Endothelial cell (in vitro differentiated cells): ENCODE data around the gene AMDHD2. TPM values are rescaled to one million over a fixed set of nuclear protein-coding genes. Genes with fewer than 3 reads are reported as not detected.
A peak's percentile ranks its signal among the peaks of the same experiment; 100 is the strongest.

Source experiments
- DNase-seq: peaks from one replicate; pipeline ENCODE4 v3.0.0; 2021; ENCODE audit warnings: low spot score
- H3K27ac Mint-ChIP-seq: one replicate; pipeline ENCODE4 v1.8.0; 2021; ENCODE audit warnings: mixed read lengths, inconsistent platforms; ENCODE audit not compliant: unreplicated experiment
- H3K27me3 Mint-ChIP-seq: one replicate; pipeline ENCODE4 v1.8.0; 2021; ENCODE audit warnings: mild to moderate bottlenecking, moderate library complexity, mixed read lengths, inconsistent platforms; ENCODE audit not compliant: unreplicated experiment
- H3K36me3 Mint-ChIP-seq: one replicate; pipeline ENCODE4 v1.8.0; 2021; ENCODE audit warnings: mild to moderate bottlenecking, low read depth, mixed read lengths, inconsistent platforms; ENCODE audit not compliant: unreplicated experiment
- H3K4me1 Mint-ChIP-seq: one replicate; pipeline ENCODE4 v1.8.0; 2021; ENCODE audit warnings: mild to moderate bottlenecking, mixed read lengths, inconsistent platforms; ENCODE audit not compliant: unreplicated experiment
- H3K4me3 Mint-ChIP-seq: one replicate; pipeline ENCODE4 v1.8.0; 2021; ENCODE audit warnings: mild to moderate bottlenecking, mixed read lengths, inconsistent platforms; ENCODE audit not compliant: unreplicated experiment
- H3K9me3 Mint-ChIP-seq: one replicate; pipeline ENCODE4 v1.8.0; 2021; ENCODE audit warnings: mixed read lengths, inconsistent platforms; ENCODE audit not compliant: unreplicated experiment
- total RNA-seq: library from RNA; stranded (reverse); fragmentation: NEBNext Ultra II Directional; extraction: Animal tissue kit (Norgen Biotek cat#: 25700); gene quantifications from one replicate; pipeline ENCODE4 v1.2.1, GENCODE V29; 2021; ENCODE audit not compliant: unreplicated experiment
- TF ChIP-seq, protein P1 (sequence below): fragments of 200-600 bp; sonication (generic); IDR thresholded peaks from one replicate; pipeline ENCODE4 v1.5.0; 2021; ENCODE audit warnings: antibody characterized with exemption; ENCODE audit not compliant: unreplicated experiment

The AMDHD2 gene
- total RNA-seq, 1 donor from 2014 or later, result 53.3 TPM

DNA sequence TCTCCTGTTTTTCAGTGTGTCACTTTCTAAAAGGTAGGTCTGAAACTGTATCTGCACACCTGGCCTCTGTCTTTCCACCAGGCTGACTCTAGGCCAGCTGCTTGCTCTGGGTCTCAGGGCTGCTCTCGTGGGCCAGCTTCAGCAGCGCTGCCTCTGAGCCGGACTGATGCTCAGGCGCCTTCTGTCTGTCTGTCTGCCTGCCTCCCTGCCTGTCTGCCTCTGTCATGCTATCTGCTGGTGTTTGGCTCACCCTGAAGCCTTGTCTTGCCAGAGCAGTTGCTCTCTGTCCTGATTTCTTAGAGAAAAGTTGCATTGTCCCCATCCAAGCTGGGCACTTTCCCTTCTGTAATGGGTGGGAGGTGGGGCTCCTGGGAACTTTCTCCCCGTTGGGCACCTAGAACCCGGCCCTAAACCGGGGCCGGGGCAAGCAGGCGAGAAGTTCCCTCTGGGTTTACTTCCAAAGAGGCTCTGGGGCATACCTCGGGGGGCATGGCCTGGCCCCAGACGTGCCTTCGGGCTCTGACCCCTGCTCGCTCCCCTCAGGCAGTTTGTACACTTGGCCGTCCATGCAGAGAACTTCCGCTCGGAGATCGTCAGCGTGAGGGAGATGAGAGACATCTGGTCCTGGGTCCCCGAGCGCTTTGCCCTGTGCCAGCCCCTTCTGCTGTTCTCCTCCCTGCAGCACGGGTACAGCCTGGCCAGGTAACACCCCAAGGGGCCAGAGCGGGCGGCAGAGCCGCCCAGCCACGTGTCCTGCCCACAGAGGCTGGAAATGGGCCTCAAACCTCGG lies 22.3 kb upstream of the AMDHD2 start:
- DNase-seq, result no peak
- Mint-ChIP-seq H3K27ac (no peak overlapping the region), H3K4me3 (peak overlapping the region; percentile 1), H3K4me1 (no peaks in the 10 kb centered on the region), H3K36me3 (peaks cover 7% of the 10 kb centered on the region), H3K27me3 (peaks cover 7% of the 10 kb centered on the region), H3K9me3 (no peaks in the 10 kb centered on the region)
- TF ChIP-seq, protein P1, sequence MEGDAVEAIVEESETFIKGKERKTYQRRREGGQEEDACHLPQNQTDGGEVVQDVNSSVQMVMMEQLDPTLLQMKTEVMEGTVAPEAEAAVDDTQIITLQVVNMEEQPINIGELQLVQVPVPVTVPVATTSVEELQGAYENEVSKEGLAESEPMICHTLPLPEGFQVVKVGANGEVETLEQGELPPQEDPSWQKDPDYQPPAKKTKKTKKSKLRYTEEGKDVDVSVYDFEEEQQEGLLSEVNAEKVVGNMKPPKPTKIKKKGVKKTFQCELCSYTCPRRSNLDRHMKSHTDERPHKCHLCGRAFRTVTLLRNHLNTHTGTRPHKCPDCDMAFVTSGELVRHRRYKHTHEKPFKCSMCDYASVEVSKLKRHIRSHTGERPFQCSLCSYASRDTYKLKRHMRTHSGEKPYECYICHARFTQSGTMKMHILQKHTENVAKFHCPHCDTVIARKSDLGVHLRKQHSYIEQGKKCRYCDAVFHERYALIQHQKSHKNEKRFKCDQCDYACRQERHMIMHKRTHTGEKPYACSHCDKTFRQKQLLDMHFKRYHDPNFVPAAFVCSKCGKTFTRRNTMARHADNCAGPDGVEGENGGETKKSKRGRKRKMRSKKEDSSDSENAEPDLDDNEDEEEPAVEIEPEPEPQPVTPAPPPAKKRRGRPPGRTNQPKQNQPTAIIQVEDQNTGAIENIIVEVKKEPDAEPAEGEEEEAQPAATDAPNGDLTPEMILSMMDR, result no peak

DNA sequence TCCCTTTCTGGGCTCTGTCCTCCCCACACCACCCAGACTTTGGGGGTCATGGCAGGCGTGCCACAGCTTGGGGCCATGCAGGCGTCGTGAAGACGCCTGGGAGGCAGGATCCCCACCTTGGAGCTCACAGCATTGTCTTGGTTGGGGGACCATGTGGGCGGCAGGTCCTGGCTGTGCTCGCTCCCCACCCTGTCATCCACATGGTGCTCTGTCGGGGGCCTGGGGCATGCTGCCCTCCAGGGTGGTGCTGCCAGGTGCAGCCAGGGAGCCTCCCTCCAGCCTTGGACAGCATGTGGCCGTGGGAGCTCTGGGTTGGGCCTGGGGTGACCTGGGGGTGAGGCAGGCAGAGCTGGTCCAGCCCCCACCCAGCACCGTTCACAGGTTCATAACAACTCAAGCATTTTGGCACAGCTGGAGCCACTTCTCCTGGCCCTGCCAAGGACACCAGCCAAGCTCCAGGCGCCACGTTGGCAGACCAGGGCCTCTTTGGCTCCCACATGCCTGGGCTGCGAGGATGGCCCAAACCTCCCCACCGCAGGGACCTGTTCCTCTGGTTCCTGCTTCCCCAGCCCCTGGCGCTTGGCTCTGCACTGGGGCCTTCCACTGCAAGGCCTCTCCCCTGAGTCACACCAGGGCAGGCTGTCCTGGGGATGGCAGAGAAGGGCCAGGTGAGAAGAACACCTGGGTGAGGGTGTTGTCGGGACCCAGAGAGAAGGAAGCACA lies 21.5 kb upstream of the AMDHD2 start:
- no peak overlapping the region for H3K27ac Mint-ChIP-seq
- peaks cover 7% of the 10 kb centered on the region for H3K27me3 Mint-ChIP-seq
- no peak for DNase-seq
- H3K36me3 Mint-ChIP-seq, result peaks cover 7% of the 10 kb centered on the region
- TF ChIP-seq, protein P1, result no peak
- H3K4me3 Mint-ChIP-seq, result no peak overlapping the region
- H3K4me1 Mint-ChIP-seq, result no peaks in the 10 kb centered on the region
- no peaks in the 10 kb centered on the region for H3K9me3 Mint-ChIP-seq

DNA sequence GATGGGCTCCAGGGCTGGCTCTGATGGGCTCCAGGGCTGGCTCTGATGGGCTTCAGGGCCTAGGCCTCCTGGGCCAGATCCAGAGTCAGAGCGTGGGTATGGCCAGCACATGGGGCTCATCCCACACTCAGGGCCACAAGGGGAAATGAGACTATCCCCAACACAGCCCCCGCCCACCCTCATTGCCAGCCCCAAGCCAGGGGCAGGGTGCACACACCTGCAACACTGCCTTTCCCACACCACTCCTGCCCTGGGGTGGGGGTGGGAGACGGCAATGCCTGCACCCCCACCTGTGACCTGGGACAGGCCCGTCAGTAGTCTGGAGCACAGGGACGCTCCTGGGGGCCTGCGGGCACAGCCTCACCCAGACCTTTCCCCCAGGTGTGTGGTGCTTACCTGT lies 20.7 kb upstream of the AMDHD2 start:
- TF ChIP-seq, protein P1, result no peak
- Mint-ChIP-seq H3K4me1 (no peaks in the 10 kb centered on the region), H3K27ac (no peak overlapping the region), H3K27me3 (peaks cover 7% of the 10 kb centered on the region), H3K4me3 (no peak overlapping the region), H3K36me3 (peaks cover 7% of the 10 kb centered on the region), H3K9me3 (no peaks in the 10 kb centered on the region)
- no peak for DNase-seq

DNA sequence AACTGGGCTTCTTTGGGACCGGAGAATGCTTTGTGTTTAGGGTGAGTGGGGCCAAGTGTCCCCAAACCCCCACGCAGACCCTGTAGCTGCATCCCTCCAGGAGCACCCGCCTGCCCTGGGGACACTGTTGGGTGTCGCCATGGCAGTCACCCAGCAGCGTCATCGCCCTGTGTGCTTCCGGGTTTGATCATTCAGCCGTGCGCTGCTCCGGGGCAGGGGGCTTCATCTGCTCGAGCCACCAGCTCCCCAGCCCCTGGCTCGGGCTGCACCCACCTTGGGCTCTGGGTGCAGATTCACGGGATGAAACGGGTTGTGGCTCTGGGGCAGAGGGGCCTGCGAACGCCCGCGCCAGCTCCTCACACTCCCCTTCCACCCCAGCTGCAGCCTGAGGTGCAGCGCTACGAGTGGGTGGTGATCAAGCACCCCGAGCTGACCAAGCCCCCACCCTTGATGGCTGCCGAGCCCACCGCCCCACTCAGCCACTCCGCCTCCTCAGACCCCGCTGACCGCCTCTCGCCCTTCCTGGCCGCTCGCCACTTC lies 20.2 kb upstream of the AMDHD2 start:
- TF ChIP-seq, protein P1, result no peak
- Mint-ChIP-seq H3K27ac (no peak overlapping the region), H3K4me3 (no peak overlapping the region), H3K27me3 (peaks cover 7% of the 10 kb centered on the region), H3K4me1 (no peaks in the 10 kb centered on the region), H3K9me3 (no peaks in the 10 kb centered on the region), H3K36me3 (peaks cover 7% of the 10 kb centered on the region)
- DNase-seq, result no peak
